HCT116 (cell line): ENCODE measurements around the gene MRPL16.

Source experiments
- YY1 ChIP-seq: IDR thresholded peaks from 2 replicates; pipeline ENCODE4 v1.6.1; 2011; ENCODE audit warnings: low read length, low read depth, moderate library complexity, mild to moderate bottlenecking; ENCODE audit not compliant: insufficient replicate concordance; ENCODE audit errors: extremely low read depth
- TF ChIP-seq, protein P1 (sequence below), 3 experiments: fragments of 200-600 bp in 1 of 3; sonication (generic) in 1 of 3; IDR thresholded peaks in 2 of 3; conservative IDR thresholded peaks in 1 of 3; 2 replicates each; pipeline ENCODE4 v1.5.1; 2012 to 2017; ENCODE audit warnings: low read depth in 2 of 3, low read length in 2 of 3, antibody characterized with exemption in 1 of 3, borderline replicate concordance in 1 of 3, control low read depth in 1 of 3, mild to moderate bottlenecking in 1 of 3, mixed read lengths in 1 of 3, mixed run types in 1 of 3, moderate library complexity in 1 of 3; ENCODE audit not compliant: insufficient read depth in 1 of 3
- TF ChIP-seq, protein P2 (sequence below): IDR thresholded peaks from 2 replicates; pipeline ENCODE4 v1.6.1; 2012; ENCODE audit warnings: low read depth

DNA sequence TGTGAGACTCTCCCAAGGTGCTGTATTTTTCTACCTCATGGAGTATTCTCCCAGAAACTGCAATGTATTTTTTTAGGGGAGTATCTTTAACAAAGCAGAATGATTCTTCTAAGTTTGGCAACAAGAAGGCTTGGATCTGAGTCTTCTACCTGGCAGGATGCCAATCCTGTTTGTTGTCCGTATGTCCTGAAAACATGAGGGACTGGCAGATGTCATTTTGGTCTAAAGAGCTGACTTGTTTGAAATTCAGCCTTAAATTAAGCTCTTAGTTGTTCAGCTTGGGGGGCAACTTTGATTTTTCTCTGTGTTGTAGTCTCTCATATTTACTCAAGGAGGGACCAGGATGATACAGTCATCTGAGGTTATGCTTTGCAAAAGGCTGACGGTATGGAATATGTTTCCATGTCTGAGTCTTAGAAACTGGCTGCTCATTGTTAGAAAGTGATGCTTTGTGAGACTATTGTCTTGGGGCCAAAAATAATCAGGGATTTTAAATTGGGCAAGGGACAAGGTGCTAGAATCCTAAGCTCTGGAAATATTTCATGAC, 9.3 kb downstream of the MRPL16 start:
- TF ChIP-seq, protein P1, sequence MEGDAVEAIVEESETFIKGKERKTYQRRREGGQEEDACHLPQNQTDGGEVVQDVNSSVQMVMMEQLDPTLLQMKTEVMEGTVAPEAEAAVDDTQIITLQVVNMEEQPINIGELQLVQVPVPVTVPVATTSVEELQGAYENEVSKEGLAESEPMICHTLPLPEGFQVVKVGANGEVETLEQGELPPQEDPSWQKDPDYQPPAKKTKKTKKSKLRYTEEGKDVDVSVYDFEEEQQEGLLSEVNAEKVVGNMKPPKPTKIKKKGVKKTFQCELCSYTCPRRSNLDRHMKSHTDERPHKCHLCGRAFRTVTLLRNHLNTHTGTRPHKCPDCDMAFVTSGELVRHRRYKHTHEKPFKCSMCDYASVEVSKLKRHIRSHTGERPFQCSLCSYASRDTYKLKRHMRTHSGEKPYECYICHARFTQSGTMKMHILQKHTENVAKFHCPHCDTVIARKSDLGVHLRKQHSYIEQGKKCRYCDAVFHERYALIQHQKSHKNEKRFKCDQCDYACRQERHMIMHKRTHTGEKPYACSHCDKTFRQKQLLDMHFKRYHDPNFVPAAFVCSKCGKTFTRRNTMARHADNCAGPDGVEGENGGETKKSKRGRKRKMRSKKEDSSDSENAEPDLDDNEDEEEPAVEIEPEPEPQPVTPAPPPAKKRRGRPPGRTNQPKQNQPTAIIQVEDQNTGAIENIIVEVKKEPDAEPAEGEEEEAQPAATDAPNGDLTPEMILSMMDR (IDR thresholded peaks at IDR 0.05 in 2 of 3, conservative IDR thresholded peaks at IDR 0.05 in 1 of 3; ENCODE audit: borderline replicate concordance in 1 of 3, insufficient read depth in 1 of 3, low read depth in 2 of 3, low read length in 2 of 3) = no peak
- TF ChIP-seq, protein P2, sequence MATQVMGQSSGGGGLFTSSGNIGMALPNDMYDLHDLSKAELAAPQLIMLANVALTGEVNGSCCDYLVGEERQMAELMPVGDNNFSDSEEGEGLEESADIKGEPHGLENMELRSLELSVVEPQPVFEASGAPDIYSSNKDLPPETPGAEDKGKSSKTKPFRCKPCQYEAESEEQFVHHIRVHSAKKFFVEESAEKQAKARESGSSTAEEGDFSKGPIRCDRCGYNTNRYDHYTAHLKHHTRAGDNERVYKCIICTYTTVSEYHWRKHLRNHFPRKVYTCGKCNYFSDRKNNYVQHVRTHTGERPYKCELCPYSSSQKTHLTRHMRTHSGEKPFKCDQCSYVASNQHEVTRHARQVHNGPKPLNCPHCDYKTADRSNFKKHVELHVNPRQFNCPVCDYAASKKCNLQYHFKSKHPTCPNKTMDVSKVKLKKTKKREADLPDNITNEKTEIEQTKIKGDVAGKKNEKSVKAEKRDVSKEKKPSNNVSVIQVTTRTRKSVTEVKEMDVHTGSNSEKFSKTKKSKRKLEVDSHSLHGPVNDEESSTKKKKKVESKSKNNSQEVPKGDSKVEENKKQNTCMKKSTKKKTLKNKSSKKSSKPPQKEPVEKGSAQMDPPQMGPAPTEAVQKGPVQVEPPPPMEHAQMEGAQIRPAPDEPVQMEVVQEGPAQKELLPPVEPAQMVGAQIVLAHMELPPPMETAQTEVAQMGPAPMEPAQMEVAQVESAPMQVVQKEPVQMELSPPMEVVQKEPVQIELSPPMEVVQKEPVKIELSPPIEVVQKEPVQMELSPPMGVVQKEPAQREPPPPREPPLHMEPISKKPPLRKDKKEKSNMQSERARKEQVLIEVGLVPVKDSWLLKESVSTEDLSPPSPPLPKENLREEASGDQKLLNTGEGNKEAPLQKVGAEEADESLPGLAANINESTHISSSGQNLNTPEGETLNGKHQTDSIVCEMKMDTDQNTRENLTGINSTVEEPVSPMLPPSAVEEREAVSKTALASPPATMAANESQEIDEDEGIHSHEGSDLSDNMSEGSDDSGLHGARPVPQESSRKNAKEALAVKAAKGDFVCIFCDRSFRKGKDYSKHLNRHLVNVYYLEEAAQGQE = no peak
- no peak for TF ChIP-seq YY1
